GM23338 (cell line): Measurements from ENCODE around the gene XPC.

Experiments
- CREB1 ChIP-seq: fragments of 250-450 bp; sonication (Bioruptor Pico); IDR thresholded peaks from 2 replicates; pipeline ENCODE4 v1.5.0; 2020; ENCODE audit warnings: low read depth, mild to moderate bottlenecking, moderate library complexity
- EZH2 ChIP-seq: fragments of 200-600 bp; sonication (generic); IDR thresholded peaks from one replicate; pipeline ENCODE4 v1.8.0; 2017; ENCODE audit warnings: antibody characterized with exemption, mild to moderate bottlenecking, low read depth; ENCODE audit not compliant: unreplicated experiment
- EZH2phosphoT487 ChIP-seq: fragments of 200-600 bp; sonication (generic); IDR thresholded peaks from one replicate; pipeline ENCODE4 v1.8.1; 2018; ENCODE audit warnings: antibody characterized with exemption; ENCODE audit not compliant: unreplicated experiment
- JUNB ChIP-seq: IDR thresholded peaks from one replicate; pipeline ENCODE4 v1.6.1; 2016; ENCODE audit warnings: antibody characterized with exemption; ENCODE audit not compliant: unreplicated experiment
- NANOG ChIP-seq: IDR thresholded peaks from 2 replicates; pipeline ENCODE4 v1.6.1; 2016; ENCODE audit warnings: antibody characterized with exemption, borderline replicate concordance
- POLR2AphosphoS5 ChIP-seq: IDR thresholded peaks from 2 replicates; pipeline ENCODE4 v1.6.1; 2016; ENCODE audit warnings: antibody characterized with exemption, low read depth
- REST ChIP-seq: IDR thresholded peaks from one replicate; pipeline ENCODE4 v1.6.1; 2018; ENCODE audit warnings: antibody characterized with exemption; ENCODE audit not compliant: unreplicated experiment
- STAT1 ChIP-seq: IDR thresholded peaks from one replicate; pipeline ENCODE4 v1.6.1; 2016; ENCODE audit warnings: antibody characterized with exemption; ENCODE audit not compliant: unreplicated experiment
- ZNF114 ChIP-seq: fragments of 250-450 bp; sonication (Bioruptor Pico); IDR thresholded peaks from 2 replicates; pipeline ENCODE4 v1.5.0; 2020; ENCODE audit warnings: mild to moderate bottlenecking, moderate library complexity
- ZNF331 ChIP-seq: fragments of 250-450 bp; sonication (Bioruptor Pico); IDR thresholded peaks from 2 replicates; pipeline ENCODE4 v1.5.0; 2020; ENCODE audit warnings: low read depth, mild to moderate bottlenecking, moderate library complexity
- TF ChIP-seq, protein P1 (sequence below), 2 experiments: fragments of 200-600 bp in 1 of 2; sonication (generic) in 1 of 2; conservative IDR thresholded peaks; 2 replicates each; pipeline versions ENCODE4 v1.5.1 to v1.6.1; 2016 to 2017; ENCODE audit warnings: antibody characterized with exemption in 2 of 2, low read depth in 2 of 2, mild to moderate bottlenecking in 2 of 2, moderate library complexity in 1 of 2
- TF ChIP-seq, protein P2 (sequence below): IDR thresholded peaks from 2 replicates; pipeline ENCODE4 v1.6.1; 2016; ENCODE audit warnings: antibody characterized with exemption
- TF ChIP-seq, protein P3 (sequence below): fragments of 250-450 bp; sonication (Bioruptor Pico); IDR thresholded peaks from 2 replicates; pipeline ENCODE4 v1.5.0; 2020; ENCODE audit warnings: mild to moderate bottlenecking, moderate library complexity

DNA sequence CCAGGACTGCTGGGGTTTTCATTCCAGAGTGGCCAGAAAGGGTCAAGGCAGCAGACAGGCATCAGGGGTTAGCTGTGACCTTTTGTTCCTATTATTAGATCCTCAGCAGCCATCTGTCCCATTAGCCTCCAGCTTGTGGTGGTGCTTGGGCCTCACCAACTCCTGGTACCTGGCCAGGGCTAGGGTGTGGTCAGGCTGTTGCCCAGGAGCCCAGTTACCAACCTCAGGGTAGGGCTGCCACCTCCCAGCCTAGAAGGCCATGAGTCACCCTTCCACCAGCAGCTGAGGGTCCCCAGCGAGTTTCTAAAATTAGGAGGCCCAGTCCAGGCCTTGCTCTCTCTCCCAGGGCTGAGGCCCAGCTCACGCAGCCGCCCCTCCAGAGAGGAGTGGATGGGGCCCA is 41.4 kb downstream of the XPC start:
- TF ChIP-seq, protein P1, sequence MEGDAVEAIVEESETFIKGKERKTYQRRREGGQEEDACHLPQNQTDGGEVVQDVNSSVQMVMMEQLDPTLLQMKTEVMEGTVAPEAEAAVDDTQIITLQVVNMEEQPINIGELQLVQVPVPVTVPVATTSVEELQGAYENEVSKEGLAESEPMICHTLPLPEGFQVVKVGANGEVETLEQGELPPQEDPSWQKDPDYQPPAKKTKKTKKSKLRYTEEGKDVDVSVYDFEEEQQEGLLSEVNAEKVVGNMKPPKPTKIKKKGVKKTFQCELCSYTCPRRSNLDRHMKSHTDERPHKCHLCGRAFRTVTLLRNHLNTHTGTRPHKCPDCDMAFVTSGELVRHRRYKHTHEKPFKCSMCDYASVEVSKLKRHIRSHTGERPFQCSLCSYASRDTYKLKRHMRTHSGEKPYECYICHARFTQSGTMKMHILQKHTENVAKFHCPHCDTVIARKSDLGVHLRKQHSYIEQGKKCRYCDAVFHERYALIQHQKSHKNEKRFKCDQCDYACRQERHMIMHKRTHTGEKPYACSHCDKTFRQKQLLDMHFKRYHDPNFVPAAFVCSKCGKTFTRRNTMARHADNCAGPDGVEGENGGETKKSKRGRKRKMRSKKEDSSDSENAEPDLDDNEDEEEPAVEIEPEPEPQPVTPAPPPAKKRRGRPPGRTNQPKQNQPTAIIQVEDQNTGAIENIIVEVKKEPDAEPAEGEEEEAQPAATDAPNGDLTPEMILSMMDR (conservative IDR thresholded peaks at IDR 0.05; ENCODE audit: low read depth in 2 of 2), result no peak
- TF ChIP-seq EZH2, result no peak
- no peak for TF ChIP-seq POLR2AphosphoS5
- no peak for TF ChIP-seq JUNB
- TF ChIP-seq, protein P2, sequence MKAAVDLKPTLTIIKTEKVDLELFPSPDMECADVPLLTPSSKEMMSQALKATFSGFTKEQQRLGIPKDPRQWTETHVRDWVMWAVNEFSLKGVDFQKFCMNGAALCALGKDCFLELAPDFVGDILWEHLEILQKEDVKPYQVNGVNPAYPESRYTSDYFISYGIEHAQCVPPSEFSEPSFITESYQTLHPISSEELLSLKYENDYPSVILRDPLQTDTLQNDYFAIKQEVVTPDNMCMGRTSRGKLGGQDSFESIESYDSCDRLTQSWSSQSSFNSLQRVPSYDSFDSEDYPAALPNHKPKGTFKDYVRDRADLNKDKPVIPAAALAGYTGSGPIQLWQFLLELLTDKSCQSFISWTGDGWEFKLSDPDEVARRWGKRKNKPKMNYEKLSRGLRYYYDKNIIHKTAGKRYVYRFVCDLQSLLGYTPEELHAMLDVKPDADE, result no peak
- no peak for TF ChIP-seq ZNF331
- TF ChIP-seq REST, result no peak
- no peak for TF ChIP-seq NANOG
- no peak for TF ChIP-seq EZH2phosphoT487
- no peak for TF ChIP-seq CREB1
- TF ChIP-seq, protein P3, sequence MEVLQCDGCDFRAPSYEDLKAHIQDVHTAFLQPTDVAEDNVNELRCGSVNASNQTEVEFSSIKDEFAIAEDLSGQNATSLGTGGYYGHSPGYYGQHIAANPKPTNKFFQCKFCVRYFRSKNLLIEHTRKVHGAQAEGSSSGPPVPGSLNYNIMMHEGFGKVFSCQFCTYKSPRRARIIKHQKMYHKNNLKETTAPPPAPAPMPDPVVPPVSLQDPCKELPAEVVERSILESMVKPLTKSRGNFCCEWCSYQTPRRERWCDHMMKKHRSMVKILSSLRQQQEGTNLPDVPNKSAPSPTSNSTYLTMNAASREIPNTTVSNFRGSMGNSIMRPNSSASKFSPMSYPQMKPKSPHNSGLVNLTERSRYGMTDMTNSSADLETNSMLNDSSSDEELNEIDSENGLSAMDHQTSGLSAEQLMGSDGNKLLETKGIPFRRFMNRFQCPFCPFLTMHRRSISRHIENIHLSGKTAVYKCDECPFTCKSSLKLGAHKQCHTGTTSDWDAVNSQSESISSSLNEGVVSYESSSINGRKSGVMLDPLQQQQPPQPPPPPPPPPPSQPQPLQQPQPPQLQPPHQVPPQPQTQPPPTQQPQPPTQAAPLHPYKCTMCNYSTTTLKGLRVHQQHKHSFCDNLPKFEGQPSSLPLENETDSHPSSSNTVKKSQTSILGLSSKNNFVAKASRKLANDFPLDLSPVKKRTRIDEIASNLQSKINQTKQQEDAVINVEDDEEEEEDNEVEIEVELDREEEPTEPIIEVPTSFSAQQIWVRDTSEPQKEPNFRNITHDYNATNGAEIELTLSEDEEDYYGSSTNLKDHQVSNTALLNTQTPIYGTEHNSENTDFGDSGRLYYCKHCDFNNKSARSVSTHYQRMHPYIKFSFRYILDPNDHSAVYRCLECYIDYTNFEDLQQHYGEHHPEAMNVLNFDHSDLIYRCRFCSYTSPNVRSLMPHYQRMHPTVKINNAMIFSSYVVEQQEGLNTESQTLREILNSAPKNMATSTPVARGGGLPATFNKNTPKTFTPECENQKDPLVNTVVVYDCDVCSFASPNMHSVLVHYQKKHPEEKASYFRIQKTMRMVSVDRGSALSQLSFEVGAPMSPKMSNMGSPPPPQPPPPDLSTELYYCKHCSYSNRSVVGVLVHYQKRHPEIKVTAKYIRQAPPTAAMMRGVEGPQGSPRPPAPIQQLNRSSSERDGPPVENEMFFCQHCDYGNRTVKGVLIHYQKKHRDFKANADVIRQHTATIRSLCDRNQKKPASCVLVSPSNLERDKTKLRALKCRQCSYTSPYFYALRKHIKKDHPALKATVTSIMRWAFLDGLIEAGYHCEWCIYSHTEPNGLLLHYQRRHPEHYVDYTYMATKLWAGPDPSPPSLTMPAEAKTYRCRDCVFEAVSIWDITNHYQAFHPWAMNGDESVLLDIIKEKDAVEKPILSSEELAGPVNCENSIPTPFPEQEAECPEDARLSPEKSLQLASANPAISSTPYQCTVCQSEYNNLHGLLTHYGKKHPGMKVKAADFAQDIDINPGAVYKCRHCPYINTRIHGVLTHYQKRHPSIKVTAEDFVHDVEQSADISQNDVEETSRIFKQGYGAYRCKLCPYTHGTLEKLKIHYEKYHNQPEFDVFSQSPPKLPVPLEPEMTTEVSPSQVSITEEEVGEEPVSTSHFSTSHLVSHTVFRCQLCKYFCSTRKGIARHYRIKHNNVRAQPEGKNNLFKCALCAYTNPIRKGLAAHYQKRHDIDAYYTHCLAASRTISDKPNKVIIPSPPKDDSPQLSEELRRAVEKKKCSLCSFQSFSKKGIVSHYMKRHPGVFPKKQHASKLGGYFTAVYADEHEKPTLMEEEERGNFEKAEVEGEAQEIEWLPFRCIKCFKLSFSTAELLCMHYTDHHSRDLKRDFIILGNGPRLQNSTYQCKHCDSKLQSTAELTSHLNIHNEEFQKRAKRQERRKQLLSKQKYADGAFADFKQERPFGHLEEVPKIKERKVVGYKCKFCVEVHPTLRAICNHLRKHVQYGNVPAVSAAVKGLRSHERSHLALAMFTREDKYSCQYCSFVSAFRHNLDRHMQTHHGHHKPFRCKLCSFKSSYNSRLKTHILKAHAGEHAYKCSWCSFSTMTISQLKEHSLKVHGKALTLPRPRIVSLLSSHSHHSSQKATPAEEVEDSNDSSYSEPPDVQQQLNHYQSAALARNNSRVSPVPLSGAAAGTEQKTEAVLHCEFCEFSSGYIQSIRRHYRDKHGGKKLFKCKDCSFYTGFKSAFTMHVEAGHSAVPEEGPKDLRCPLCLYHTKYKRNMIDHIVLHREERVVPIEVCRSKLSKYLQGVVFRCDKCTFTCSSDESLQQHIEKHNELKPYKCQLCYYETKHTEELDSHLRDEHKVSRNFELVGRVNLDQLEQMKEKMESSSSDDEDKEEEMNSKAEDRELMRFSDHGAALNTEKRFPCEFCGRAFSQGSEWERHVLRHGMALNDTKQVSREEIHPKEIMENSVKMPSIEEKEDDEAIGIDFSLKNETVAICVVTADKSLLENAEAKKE (CRISPR knock-in tag), result no peak
- no peak for TF ChIP-seq ZNF114 (CRISPR knock-in tag)
- TF ChIP-seq STAT1, result no peak
